Liver (tissue), 9 donors: ENCODE measurements around the gene CD7. TPM values are rescaled to one million over a fixed set of nuclear protein-coding genes. Genes with fewer than 3 reads are reported as not detected.

ENCODE experiments used
- DNase-seq: peaks from one replicate; pipeline ENCODE4 v3.0.0-alpha.2; 2017; ENCODE audit warnings: low spot score
- H3K27ac ChIP-seq, 2 donors: one replicate each; pipeline ENCODE4 v1.7.0; 2013; ENCODE audit warnings: inconsistent platforms in 2 of 2, low read length in 2 of 2, control low read depth in 1 of 2, low read depth in 1 of 2, mild to moderate bottlenecking in 1 of 2
- H3K27me3 ChIP-seq, 4 donors: one replicate each; pipeline versions ENCODE4 v1.6.1 to v1.7.0; 2013; ENCODE audit warnings: low read length in 3 of 4, inconsistent platforms in 1 of 4, mild to moderate bottlenecking in 1 of 4, moderate library complexity in 1 of 4; ENCODE audit not compliant: control insufficient read depth in 4 of 4, insufficient read depth in 4 of 4
- H3K36me3 ChIP-seq, 4 donors: one replicate each; pipeline versions ENCODE4 v1.6.1 to v1.7.0; 2013; ENCODE audit warnings: low read length in 3 of 4, mild to moderate bottlenecking in 3 of 4, low read depth in 1 of 4, moderate library complexity in 1 of 4; ENCODE audit not compliant: control insufficient read depth in 4 of 4, insufficient read depth in 3 of 4
- H3K4me1 ChIP-seq, 4 donors: one replicate each; pipeline versions ENCODE4 v1.6.1 to v1.7.0; 2013; ENCODE audit warnings: low read length in 3 of 4, mild to moderate bottlenecking in 3 of 4, moderate library complexity in 1 of 4; ENCODE audit not compliant: control insufficient read depth in 4 of 4, insufficient read depth in 4 of 4
- H3K4me3 ChIP-seq, 3 donors: one replicate each; pipeline versions ENCODE4 v1.6.1 to v1.7.0; 2013; ENCODE audit warnings: low read length in 3 of 3, control low read depth in 1 of 3, low read depth in 1 of 3, mild to moderate bottlenecking in 1 of 3
- H3K9ac ChIP-seq, 2 donors: one replicate each; pipeline ENCODE4 v1.7.0; 2013; ENCODE audit warnings: low read length in 2 of 2, mild to moderate bottlenecking in 2 of 2, moderate library complexity in 2 of 2, control low read depth in 1 of 2, low read depth in 1 of 2
- H3K9me3 ChIP-seq, 4 donors: one replicate each; pipeline versions ENCODE4 v1.6.1 to v1.7.0; 2013; ENCODE audit warnings: low read length in 3 of 4; ENCODE audit not compliant: control insufficient read depth in 4 of 4
- EGR1 ChIP-seq, 2 donors: IDR thresholded peaks; 2 replicates each; pipeline ENCODE4 v1.6.1; 2016 to 2018; ENCODE audit warnings: antibody characterized with exemption in 2 of 2, low read depth in 2 of 2
- FOXA2 ChIP-seq: IDR thresholded peaks from 2 replicates; pipeline ENCODE4 v1.6.1; 2016; ENCODE audit warnings: antibody characterized with exemption
- GABPA ChIP-seq, 2 donors: IDR thresholded peaks in 1 of 2; conservative IDR thresholded peaks in 1 of 2; 2 replicates each; pipeline ENCODE4 v1.6.1; 2016; ENCODE audit warnings: antibody characterized with exemption in 2 of 2, mild to moderate bottlenecking in 1 of 2, moderate library complexity in 1 of 2
- HNF4A ChIP-seq, 2 donors: conservative IDR thresholded peaks; 2 replicates each; pipeline ENCODE4 v1.6.1; 2016; ENCODE audit warnings: antibody characterized with exemption in 2 of 2, mild to moderate bottlenecking in 2 of 2
- HNF4G ChIP-seq: IDR thresholded peaks from 2 replicates; pipeline ENCODE4 v1.6.1; 2016; ENCODE audit warnings: antibody characterized with exemption
- RAD21 ChIP-seq, 2 donors: IDR thresholded peaks; 2 replicates each; pipeline ENCODE4 v1.6.1; 2016; ENCODE audit warnings: antibody characterized with exemption in 2 of 2, mild to moderate bottlenecking in 2 of 2
- RXRA ChIP-seq, 2 donors: IDR thresholded peaks; 2 replicates each; pipeline ENCODE4 v1.6.1; 2017 to 2018; ENCODE audit warnings: antibody characterized with exemption in 2 of 2, mild to moderate bottlenecking in 1 of 2
- SP1 ChIP-seq: IDR thresholded peaks from 2 replicates; pipeline ENCODE4 v1.6.1; 2018; ENCODE audit warnings: antibody characterized with exemption, mild to moderate bottlenecking
- YY1 ChIP-seq: IDR thresholded peaks from 2 replicates; pipeline ENCODE4 v1.6.1; 2016; ENCODE audit warnings: antibody characterized with exemption, mild to moderate bottlenecking
- WGBS: extraction: QIAGEN DNeasy Blood & Tissue Kit; methylation state at CpG from one replicate; pipeline ENCODE4 v1.1.7; 2013; 5-methylcytosine and 5-hydroxymethylcytosine counted together
- polyA plus RNA-seq, 2 donors: library from polyadenylated mRNA; stranded (reverse) in 1 of 2; unstranded in 1 of 2; fragments of 200-250 nt in 1 of 2; fragments of >200 nt in 1 of 2; fragmentation: Nextera tagmentation in 1 of 2; extraction: Ambion mirVana in 1 of 2; gene quantifications; one replicate each; pipeline versions ENCODE4 v1.2.1 to v1.2.3, GENCODE V29; 2013 to 2015
- total RNA-seq, 2 donors: library from RNA; depleted of rRNA; stranded (reverse); fragments of >200 nt; gene quantifications; one replicate each; pipeline ENCODE4 v1.2.3, GENCODE V29; 2014
- TF ChIP-seq, protein P1 (sequence below): IDR thresholded peaks from 2 replicates; pipeline ENCODE4 v1.6.1; 2016; ENCODE audit warnings: antibody characterized with exemption, mild to moderate bottlenecking
- TF ChIP-seq, protein P2 (sequence below): fragments of 150-350 bp; IDR thresholded peaks from 2 replicates; pipeline ENCODE4 v1.5.1; 2017; ENCODE audit warnings: improper control_type of control experiment, low read depth, low read length; ENCODE audit not compliant: missing input control
- TF ChIP-seq, protein P3 (sequence below): IDR thresholded peaks from 2 replicates; pipeline ENCODE4 v1.6.1; 2016; ENCODE audit warnings: antibody characterized with exemption
- TF ChIP-seq, protein P4 (sequence below): IDR thresholded peaks from 2 replicates; pipeline ENCODE4 v1.6.1; 2016; ENCODE audit warnings: antibody characterized with exemption
- TF ChIP-seq, protein P5 (sequence below): IDR thresholded peaks from 2 replicates; pipeline ENCODE4 v1.6.1; 2016; ENCODE audit warnings: antibody characterized with exemption
- donor health status: healthy.
- donor health status: healthy.
- donor health status: healthy.
- donor health status: healthy.
- donor health status: healthy.

Gene CD7
- total and polyA plus RNA-seq, 4 donors = 1.0 to 1.5 (median 1.4) TPM

DNA sequence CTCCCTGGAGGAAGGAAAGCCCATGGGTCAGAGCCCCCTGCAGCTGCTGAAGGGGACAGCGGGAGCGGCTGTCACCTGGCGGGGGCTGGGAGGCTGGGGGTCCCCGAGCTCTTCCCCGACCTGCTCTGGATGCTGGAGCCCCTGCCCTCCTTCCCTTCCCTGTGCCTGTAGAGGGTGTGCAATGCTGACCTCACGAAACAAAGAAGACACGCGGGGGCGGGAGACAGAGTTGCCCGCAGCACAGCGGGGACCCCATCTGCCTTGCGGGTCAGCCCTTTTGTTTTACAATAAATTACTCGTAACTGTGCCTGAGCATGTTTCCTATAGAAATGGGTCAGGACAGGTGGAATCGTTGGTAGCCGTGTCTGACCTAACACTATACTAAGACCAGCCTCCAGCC lies 9.9 kb upstream of the CD7 start:
- Histone ChIP-seq H3K36me3 (no peaks in the 10 kb centered on the region), H3K9ac (no peak overlapping the region), H3K4me1 (peaks cover 21 to 61% (median 41%) of the 10 kb centered on the region in 4 donors), H3K27me3 (no peaks in the 10 kb centered on the region), H3K27ac (peak overlapping the region in 1 of 2 donors; percentile 13), H3K4me3 (no peak overlapping the region), H3K9me3 (no peaks in the 10 kb centered on the region)
- 89% methylated on average over 15 of the region's 15 CpGs for WGBS
- DNase-seq = no peak
- TF ChIP-seq HNF4A (conservative IDR thresholded peaks at IDR 0.05) (no peak), GABPA (IDR thresholded peaks at IDR 0.05 in 1 of 2, conservative IDR thresholded peaks at IDR 0.05 in 1 of 2) (no peak), SP1 (no peak), FOXA2 (no peak), EGR1 (IDR thresholded peaks at IDR 0.05; ENCODE audit: low read depth in 2 of 2) (no peak), RAD21 (IDR thresholded peaks at IDR 0.05) (no peak), HNF4G (no peak), RXRA (IDR thresholded peaks at IDR 0.05) (no peak), YY1 (no peak)
- TF ChIP-seq, protein P1, sequence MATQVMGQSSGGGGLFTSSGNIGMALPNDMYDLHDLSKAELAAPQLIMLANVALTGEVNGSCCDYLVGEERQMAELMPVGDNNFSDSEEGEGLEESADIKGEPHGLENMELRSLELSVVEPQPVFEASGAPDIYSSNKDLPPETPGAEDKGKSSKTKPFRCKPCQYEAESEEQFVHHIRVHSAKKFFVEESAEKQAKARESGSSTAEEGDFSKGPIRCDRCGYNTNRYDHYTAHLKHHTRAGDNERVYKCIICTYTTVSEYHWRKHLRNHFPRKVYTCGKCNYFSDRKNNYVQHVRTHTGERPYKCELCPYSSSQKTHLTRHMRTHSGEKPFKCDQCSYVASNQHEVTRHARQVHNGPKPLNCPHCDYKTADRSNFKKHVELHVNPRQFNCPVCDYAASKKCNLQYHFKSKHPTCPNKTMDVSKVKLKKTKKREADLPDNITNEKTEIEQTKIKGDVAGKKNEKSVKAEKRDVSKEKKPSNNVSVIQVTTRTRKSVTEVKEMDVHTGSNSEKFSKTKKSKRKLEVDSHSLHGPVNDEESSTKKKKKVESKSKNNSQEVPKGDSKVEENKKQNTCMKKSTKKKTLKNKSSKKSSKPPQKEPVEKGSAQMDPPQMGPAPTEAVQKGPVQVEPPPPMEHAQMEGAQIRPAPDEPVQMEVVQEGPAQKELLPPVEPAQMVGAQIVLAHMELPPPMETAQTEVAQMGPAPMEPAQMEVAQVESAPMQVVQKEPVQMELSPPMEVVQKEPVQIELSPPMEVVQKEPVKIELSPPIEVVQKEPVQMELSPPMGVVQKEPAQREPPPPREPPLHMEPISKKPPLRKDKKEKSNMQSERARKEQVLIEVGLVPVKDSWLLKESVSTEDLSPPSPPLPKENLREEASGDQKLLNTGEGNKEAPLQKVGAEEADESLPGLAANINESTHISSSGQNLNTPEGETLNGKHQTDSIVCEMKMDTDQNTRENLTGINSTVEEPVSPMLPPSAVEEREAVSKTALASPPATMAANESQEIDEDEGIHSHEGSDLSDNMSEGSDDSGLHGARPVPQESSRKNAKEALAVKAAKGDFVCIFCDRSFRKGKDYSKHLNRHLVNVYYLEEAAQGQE = no peak
- TF ChIP-seq, protein P2, sequence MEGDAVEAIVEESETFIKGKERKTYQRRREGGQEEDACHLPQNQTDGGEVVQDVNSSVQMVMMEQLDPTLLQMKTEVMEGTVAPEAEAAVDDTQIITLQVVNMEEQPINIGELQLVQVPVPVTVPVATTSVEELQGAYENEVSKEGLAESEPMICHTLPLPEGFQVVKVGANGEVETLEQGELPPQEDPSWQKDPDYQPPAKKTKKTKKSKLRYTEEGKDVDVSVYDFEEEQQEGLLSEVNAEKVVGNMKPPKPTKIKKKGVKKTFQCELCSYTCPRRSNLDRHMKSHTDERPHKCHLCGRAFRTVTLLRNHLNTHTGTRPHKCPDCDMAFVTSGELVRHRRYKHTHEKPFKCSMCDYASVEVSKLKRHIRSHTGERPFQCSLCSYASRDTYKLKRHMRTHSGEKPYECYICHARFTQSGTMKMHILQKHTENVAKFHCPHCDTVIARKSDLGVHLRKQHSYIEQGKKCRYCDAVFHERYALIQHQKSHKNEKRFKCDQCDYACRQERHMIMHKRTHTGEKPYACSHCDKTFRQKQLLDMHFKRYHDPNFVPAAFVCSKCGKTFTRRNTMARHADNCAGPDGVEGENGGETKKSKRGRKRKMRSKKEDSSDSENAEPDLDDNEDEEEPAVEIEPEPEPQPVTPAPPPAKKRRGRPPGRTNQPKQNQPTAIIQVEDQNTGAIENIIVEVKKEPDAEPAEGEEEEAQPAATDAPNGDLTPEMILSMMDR = no peak
- TF ChIP-seq, protein P3, sequence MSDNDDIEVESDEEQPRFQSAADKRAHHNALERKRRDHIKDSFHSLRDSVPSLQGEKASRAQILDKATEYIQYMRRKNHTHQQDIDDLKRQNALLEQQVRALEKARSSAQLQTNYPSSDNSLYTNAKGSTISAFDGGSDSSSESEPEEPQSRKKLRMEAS = no peak
- TF ChIP-seq, protein P4, sequence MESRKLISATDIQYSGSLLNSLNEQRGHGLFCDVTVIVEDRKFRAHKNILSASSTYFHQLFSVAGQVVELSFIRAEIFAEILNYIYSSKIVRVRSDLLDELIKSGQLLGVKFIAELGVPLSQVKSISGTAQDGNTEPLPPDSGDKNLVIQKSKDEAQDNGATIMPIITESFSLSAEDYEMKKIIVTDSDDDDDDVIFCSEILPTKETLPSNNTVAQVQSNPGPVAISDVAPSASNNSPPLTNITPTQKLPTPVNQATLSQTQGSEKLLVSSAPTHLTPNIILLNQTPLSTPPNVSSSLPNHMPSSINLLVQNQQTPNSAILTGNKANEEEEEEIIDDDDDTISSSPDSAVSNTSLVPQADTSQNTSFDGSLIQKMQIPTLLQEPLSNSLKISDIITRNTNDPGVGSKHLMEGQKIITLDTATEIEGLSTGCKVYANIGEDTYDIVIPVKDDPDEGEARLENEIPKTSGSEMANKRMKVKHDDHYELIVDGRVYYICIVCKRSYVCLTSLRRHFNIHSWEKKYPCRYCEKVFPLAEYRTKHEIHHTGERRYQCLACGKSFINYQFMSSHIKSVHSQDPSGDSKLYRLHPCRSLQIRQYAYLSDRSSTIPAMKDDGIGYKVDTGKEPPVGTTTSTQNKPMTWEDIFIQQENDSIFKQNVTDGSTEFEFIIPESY = no peak
- TF ChIP-seq, protein P5, sequence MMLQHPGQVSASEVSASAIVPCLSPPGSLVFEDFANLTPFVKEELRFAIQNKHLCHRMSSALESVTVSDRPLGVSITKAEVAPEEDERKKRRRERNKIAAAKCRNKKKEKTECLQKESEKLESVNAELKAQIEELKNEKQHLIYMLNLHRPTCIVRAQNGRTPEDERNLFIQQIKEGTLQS = no peak
